Activated T-helper 1 cell treated with anti-CD3 and anti-CD28 coated beads, Interleukin-12 subunit alpha, Interleukin-12 subunit beta, Interleukin-2, Interleukin-4 antibody, amounts not matched to agents 30 ng/mL and 10 ng/mL and 1 ng/mL, durations not matched to agents 14 hours and 24 hours and 36 hours (primary cell): ENCODE results near the gene CPNE1. TPM values are rescaled to one million over a fixed set of nuclear protein-coding genes. Genes with fewer than 3 reads are reported as not detected.
A peak's percentile ranks its signal among the peaks of the same experiment; 100 is the strongest.

Experiments
- DNase-seq: peaks from one replicate; pipeline ENCODE4 v3.0.0; 2021; ENCODE audit warnings: low spot score
- H3K27ac Mint-ChIP-seq: one replicate; pipeline ENCODE4 v1.8.0; 2021; ENCODE audit warnings: mild to moderate bottlenecking, mixed read lengths
- H3K27me3 Mint-ChIP-seq: one replicate; pipeline ENCODE4 v1.8.0; 2022; ENCODE audit warnings: mild to moderate bottlenecking, moderate library complexity, mixed read lengths; ENCODE audit not compliant: insufficient read depth
- H3K36me3 Mint-ChIP-seq: one replicate; pipeline ENCODE4 v1.8.0; 2021; ENCODE audit warnings: low read depth, mixed read lengths
- H3K4me1 Mint-ChIP-seq: one replicate; pipeline ENCODE4 v1.8.0; 2021; ENCODE audit warnings: low read depth, mixed read lengths
- H3K4me3 Mint-ChIP-seq: one replicate; pipeline ENCODE4 v1.8.0; 2021; ENCODE audit warnings: mild to moderate bottlenecking, moderate library complexity, mixed read lengths
- H3K9me3 Mint-ChIP-seq: one replicate; pipeline ENCODE4 v1.8.0; 2021; ENCODE audit warnings: mixed read lengths
- intact Hi-C: fragments of 100-400 bp; cut with micrococcal nuclease; formaldehyde crosslinking; loops from one replicate; pipeline ENCODE4 v1.15.1; 2024
- total RNA-seq: library from RNA; stranded (reverse); gene quantifications from 2 replicates; pipeline ENCODE4 v1.2.3, GENCODE V29; 2022

Gene CPNE1
- total RNA-seq, 1 donor from 2014 or later = 304 TPM

- Mint-ChIP-seq H3K9me3 (no peaks in the 10 kb centered on the region), H3K4me3 (no peak overlapping the region), H3K27me3 (no peaks in the 10 kb centered on the region), H3K4me1 (peaks cover 23% of the 10 kb centered on the region), H3K36me3 (peaks cover 10% of the 10 kb centered on the region), H3K27ac (no peak overlapping the region)
- DNase-seq = no peak
- intact Hi-C loops = no loop called here
Observed at GRCh38 chr20:35620818-35621559, 43.7 kb downstream of the CPNE1 start.

GRCh38 chr20:35619196-35620095, 45.3 kb downstream of the CPNE1 start:
- Mint-ChIP-seq H3K36me3 (peaks cover 3% of the 10 kb centered on the region), H3K9me3 (no peaks in the 10 kb centered on the region), H3K27me3 (no peaks in the 10 kb centered on the region), H3K27ac (peak overlapping the region; percentile 89), H3K4me3 (peak overlapping the region; percentile 88), H3K4me1 (peaks cover 27% of the 10 kb centered on the region)
- intact Hi-C loops = loop anchor here (1.0 to 5.0 kb wide), 5 partner anchors 41 to 848 kb away; partner anchors contain the start of genes CPNE1, PHF20 and RBM12
- peak; percentile 75 for DNase-seq

- peaks cover 27% of the 10 kb centered on the region for H3K4me1 Mint-ChIP-seq
- H3K36me3 Mint-ChIP-seq = peaks cover 3% of the 10 kb centered on the region
- H3K27ac Mint-ChIP-seq = peak overlapping the region; percentile 83
- no peak for DNase-seq
- intact Hi-C loops = loop anchor here (1.0 to 5.0 kb wide), 5 partner anchors 42 to 849 kb away; partner anchors contain the start of genes CPNE1, PHF20 and RBM12
- H3K4me3 Mint-ChIP-seq = peak overlapping the region; percentile 88
- H3K9me3 Mint-ChIP-seq = no peaks in the 10 kb centered on the region
- H3K27me3 Mint-ChIP-seq = no peaks in the 10 kb centered on the region
Observed at GRCh38 chr20:35618263-35619131, 46.2 kb downstream of the CPNE1 start.

- Mint-ChIP-seq H3K4me3 (peak overlapping the region; percentile 88), H3K27me3 (no peaks in the 10 kb centered on the region), H3K36me3 (peaks cover 3% of the 10 kb centered on the region), H3K4me1 (peaks cover 27% of the 10 kb centered on the region), H3K9me3 (no peaks in the 10 kb centered on the region), H3K27ac (peak overlapping the region; percentile 76)
- intact Hi-C loops = loop anchor here (2.0 to 5.0 kb wide), 2 partner anchors 155 to 850 kb away; partner anchors contain the start of gene PHF20
- DNase-seq = peak; percentile 25
Observed at GRCh38 chr20:35617397-35618262, 47.1 kb downstream of the CPNE1 start.

- peaks cover 3% of the 10 kb centered on the region for H3K36me3 Mint-ChIP-seq
- peak; percentile 97 for DNase-seq
- intact Hi-C loops = loop anchor here (1.0 to 5.0 kb wide), 10 partner anchors 15 to 851 kb away; partner anchors contain the start of genes CEP250, EIF6, NFS1 and RBM39
- no peaks in the 10 kb centered on the region for H3K27me3 Mint-ChIP-seq
- no peaks in the 10 kb centered on the region for H3K9me3 Mint-ChIP-seq
- peaks cover 27% of the 10 kb centered on the region for H3K4me1 Mint-ChIP-seq
- H3K4me3 Mint-ChIP-seq = peak overlapping the region; percentile 88
- peak overlapping the region; percentile 89 for H3K27ac Mint-ChIP-seq
Observed at GRCh38 chr20:35616465-35617396, 48.0 kb downstream of the CPNE1 start.

GRCh38 chr20:35615667-35616464, 48.8 kb downstream of the CPNE1 start, which contains the start of gene SPAG4:
SPAG4 (plus strand) TSS chr20:35615829; CDS start chr20:35616004, 175 bp downstream.
- intact Hi-C loops = loop anchor here (1.0 to 5.0 kb wide), 10 partner anchors 15 to 851 kb away; partner anchors contain the start of genes CEP250, EIF6, NFS1 and RBM39
- Mint-ChIP-seq H3K4me1 (peaks cover 27% of the 10 kb centered on the region), H3K27ac (peak within 1 kb of the TSS; percentile 95), H3K36me3 (no peaks in the 10 kb centered on the region), H3K4me3 (peak within 1 kb of the TSS; percentile 88), H3K27me3 (no peaks in the 10 kb centered on the region), H3K9me3 (no peaks in the 10 kb centered on the region)
- DNase-seq = peak; percentile 73

- Mint-ChIP-seq H3K27me3 (no peaks in the 10 kb centered on the region), H3K9me3 (no peaks in the 10 kb centered on the region), H3K4me3 (no peak overlapping the region), H3K4me1 (peaks cover 4% of the 10 kb centered on the region), H3K27ac (no peak overlapping the region), H3K36me3 (no peaks in the 10 kb centered on the region)
- DNase-seq = no peak
- intact Hi-C loops = no loop called here
Observed at GRCh38 chr20:35611482-35611881, 53.2 kb downstream of the CPNE1 start.

- no peak for DNase-seq
- intact Hi-C loops = no loop called here
- Mint-ChIP-seq H3K27ac (no peak overlapping the region), H3K4me1 (peaks cover 4% of the 10 kb centered on the region), H3K36me3 (no peaks in the 10 kb centered on the region), H3K27me3 (no peaks in the 10 kb centered on the region), H3K9me3 (no peaks in the 10 kb centered on the region), H3K4me3 (no peak overlapping the region)
Observed at GRCh38 chr20:35610833-35611427, 53.8 kb downstream of the CPNE1 start.

- Mint-ChIP-seq H3K4me3 (no peak overlapping the region), H3K27ac (no peak overlapping the region), H3K27me3 (peaks cover 10% of the 10 kb centered on the region), H3K36me3 (no peaks in the 10 kb centered on the region), H3K4me1 (no peaks in the 10 kb centered on the region), H3K9me3 (no peaks in the 10 kb centered on the region)
- DNase-seq = no peak
- intact Hi-C loops = no loop called here
Observed at GRCh38 chr20:35607003-35607735, 57.5 kb downstream of the CPNE1 start.
